G401 (cell line): ENCODE results near the gene IST1. TPM values are rescaled to one million over a fixed set of nuclear protein-coding genes. Genes with fewer than 3 reads are reported as not detected.
A peak's percentile ranks its signal among the peaks of the same experiment; 100 is the strongest.
"Not testable (repeated sequence)": the region's sequence is repeated elsewhere in the genome, so short reads cannot be mapped to it uniquely, and the experiment has no call there.

Source experiments
- DNase-seq: peaks from one replicate; pipeline ENCODE4 v3.0.0-alpha.2; 2015; ENCODE audit warnings: low spot score
- in situ Hi-C: cut with HindIII; loops from 2 replicates; pipeline ENCODE4 v1.10.0; 2016; ENCODE audit warnings: low sequenced_read_pairs, mixed read lengths
- total RNA-seq: library from RNA; depleted of rRNA; stranded (reverse); fragments of >200 nt; shearing (Covaris generic); gene quantifications from 2 replicates; pipeline ENCODE4 v1.2.3, GENCODE V29; 2014

The IST1 gene
- total RNA-seq, 1 experiment from 2014 or later = 187 TPM

DNA sequence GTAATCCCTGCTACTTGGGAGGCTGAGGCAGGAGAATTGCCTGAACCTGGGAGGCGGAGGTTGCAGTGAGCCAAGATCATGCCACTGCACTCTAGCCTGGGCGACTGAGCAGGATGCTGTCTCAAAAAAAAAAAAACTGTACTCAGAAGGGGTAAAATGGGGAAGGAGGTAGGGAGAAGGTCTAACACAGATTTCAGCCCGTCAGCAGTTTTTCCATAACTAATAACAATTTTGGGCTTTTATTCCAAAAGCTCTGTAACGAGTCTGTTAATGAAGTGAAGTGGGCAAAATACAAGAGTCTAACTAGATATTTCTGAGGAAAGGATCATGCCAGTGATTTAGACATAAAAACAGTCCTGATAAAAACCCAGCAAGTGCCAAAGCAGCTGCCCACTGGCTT, 22.1 kb upstream of the IST1 start:
- in situ Hi-C loops = loop anchor here (5.0 to 10.0 kb wide), 2 partner anchors 62 to 86 kb away; no protein-coding TSS in a partner anchor
- DNase-seq = no peak

DNA sequence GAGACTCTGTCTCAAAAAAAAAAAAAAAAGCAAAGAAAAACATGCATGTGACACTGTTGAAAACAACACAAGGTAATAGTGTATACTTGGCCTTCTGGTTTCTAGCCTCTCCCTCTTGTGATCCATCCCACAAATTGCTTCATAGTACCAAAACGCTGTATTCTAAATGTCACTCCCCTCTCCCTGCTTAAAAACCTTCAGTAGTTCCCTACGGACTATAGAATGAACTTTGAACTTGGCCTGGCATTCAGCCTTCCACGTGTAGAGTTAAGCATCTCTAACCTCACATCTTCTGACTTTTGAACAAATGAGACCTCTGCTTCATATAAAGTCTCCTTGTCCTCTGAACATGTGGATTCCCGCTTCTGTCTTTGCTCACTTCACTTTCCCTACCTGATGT, 16.4 kb upstream of the IST1 start:
- no peak for DNase-seq

DNA sequence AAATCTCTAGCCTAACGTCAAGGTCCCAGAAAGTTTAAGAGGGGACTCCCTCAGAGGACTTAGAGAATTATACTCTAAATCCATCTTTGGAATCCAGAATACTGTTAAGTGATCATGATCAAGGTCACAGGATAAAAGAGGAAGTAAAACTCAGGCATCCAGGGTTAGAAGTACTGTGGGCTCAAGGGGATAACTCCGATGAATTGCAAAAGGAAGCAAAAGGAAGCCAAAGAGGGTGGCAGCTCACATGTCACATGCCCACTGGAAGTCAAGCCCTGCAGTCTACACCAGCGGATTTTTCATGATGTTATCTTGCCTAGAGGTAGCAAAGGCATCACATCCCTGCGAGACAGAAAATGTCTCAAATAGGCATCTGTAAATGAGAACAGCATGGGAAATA, 15.2 kb upstream of the IST1 start:
- in situ Hi-C loops = no loop called here

More for the DNA sequence above, 16.4 kb upstream of the IST1 start:
- in situ Hi-C loops = loop anchor here (10.0 kb wide), 1 partner anchor 56 kb away; no protein-coding TSS in a partner anchor

DNA sequence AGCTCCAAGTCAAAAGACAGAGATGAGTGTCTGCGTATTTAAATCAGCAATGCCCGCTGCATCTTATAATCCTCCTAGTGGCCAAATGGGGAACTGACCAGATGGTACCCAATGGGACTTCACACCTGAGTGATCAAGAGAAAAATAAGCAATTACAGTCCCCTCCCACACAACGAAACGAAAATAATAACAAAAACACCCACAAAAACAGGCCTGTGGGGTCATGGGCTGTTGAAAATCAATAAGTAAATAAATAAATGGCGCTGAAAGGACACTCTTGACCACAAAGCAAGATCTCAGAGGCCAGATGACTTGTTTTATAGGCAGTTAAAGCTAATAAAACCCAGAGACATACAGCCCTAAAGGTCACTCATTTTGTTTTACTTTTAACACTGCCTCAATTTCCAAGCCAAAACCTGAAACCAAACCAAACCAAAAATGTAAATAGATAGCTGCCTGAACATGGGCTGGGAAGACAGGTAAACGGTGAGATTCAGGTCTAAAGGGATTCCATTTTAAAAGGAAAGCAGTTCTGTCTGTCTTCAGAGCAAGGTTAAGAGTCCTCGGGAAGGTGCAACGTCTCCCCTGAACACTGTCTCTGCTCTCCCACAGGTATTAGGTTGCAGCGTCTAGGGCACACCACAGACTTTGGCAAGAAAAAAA, 12.7 kb upstream of the IST1 start:
- in situ Hi-C loops = no loop called here
- peak; percentile 96 for DNase-seq

More for the DNA sequence above, 15.2 kb upstream of the IST1 start:
- DNase-seq = no peak

DNA sequence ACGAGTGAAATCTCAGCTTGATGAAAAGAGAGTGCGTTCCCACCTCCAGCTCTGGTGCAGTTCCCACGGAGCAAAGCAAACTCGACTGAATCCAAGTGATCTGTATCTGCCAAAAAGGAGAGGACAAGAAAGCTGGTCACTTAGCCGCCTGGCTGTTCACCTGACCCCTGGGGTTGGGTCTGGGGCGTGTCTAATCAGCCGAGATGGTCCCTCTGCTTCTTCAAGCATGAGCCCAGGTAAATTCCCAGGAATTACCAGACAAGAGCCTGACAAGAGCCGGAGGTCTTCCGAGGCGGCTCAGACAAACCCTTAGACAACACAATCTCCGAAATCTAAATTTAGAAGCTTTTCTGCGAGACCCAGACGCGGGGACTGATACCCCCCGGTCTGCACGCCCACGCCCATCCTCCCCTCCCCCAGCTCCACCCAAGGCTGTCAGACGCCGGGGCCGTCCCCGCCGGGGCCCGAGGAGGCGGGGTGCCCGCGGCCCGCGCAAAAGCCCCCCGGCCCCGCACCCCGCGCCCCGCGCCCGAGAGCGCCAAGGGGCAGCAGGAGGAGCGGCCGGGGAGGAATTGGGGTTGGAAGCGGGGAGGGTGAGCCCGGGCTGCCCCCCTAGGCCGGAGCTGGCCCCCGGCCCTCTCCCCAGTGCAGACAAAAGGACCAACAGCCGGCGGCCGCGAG, 12.0 kb upstream of the IST1 start:
- DNase-seq = peak; percentile 75
- in situ Hi-C loops = no loop called here

DNA sequence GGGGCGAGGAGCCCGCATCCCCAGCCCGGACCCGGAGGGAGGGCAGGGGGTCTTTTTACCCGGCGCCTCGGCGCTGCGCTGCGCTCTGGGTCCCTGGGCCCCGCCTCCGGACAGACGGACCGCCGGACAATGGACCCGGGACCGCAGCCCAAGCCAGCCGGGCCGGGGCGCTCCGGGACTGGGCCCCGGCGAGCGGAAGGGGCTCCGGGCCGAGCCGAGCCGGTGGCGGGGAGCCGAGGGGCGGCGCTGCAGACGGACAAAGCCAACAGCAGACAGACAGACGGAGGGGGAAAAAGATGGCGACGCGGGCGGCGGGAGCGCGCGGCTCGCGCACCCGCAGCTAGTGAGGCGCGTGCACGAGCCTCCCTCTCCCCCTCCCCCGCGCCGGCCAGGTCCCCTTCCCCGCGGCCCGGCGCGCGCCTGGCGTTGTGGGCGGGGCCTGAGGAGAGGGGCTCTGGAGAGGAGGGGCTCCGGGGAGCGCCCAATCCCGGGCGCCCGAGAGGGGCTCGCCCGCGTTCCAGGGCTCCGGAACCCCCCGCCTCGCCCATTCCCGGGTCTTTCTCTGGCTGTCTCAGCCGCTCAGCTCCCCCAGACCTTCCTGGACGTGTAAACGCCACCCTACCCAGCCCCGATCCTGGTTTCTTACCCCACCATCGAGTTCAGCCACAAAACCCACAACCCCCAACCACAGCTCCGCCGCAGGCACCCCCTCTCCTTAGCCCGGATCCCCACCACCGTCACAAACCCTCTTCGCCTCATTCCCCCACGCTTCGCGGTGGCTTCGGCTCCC, 11.3 kb upstream of the IST1 start, which contains the start of gene ZNF821:
ZNF821 (minus strand) TSS at position 334 of the 790 bp plus-strand sequence. CDS start 4,236 bp downstream, outside the sequence.
- in situ Hi-C loops = no loop called here
- DNase-seq = peak; percentile 84

DNA sequence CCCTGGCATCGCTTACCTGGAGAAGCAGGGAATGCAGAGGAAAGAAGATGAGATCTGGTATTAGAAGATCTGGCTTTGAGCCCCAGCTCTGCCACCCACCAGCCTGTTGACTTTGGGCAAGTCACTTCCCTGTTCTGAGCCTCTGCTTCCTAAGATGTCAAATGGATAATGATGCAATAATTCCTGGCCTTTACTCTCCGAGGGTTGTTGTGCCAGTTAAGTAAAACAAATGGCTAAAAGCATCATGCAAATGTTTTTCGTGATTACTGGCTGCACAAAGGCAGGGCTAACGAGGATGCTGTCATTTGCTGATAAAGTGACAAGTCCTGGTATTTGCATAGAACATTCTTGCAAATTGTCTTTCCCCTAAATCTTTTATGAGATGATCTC, 10.1 kb upstream of the IST1 start:
- in situ Hi-C loops = no loop called here
- DNase-seq = no peak

DNA sequence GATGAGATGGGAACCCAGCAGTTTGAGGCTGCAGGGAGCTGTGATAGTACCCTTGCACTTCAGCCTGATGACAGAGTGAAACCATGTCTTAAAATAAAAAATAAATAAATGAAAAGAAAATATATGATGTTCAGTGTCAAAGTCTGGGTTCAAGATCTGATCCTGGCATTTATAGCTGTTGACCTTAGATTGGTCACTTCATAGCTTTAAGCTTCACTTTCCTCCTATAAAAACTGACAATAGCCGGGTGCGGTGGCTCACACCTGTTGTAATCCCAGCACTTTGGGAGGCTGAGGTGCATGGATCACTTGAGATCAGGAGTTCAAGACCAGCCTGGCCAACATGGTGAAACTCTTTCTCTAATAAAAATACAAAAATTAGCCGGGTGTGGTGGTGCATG, 6.2 kb upstream of the IST1 start:
- in situ Hi-C loops = no loop called here
- no peak for DNase-seq

DNA sequence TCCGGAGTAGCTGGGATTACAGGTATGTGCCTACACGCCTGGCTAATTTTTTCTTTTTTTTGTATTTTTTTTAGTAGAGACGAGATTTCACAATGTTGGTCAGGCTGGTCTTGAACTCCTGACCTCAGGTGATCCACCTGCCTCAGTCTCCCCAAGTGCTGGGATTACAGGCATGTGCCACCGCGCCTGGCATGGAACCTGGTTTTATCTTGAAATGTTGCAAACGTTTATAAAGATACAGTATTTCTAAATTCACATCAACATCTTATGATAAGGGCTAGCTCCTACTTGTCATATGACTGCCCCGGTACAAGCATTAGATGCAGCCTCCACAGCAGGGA, 1.5 kb upstream of the IST1 start:
- DNase-seq = no peak
- in situ Hi-C loops = no loop called here

DNA sequence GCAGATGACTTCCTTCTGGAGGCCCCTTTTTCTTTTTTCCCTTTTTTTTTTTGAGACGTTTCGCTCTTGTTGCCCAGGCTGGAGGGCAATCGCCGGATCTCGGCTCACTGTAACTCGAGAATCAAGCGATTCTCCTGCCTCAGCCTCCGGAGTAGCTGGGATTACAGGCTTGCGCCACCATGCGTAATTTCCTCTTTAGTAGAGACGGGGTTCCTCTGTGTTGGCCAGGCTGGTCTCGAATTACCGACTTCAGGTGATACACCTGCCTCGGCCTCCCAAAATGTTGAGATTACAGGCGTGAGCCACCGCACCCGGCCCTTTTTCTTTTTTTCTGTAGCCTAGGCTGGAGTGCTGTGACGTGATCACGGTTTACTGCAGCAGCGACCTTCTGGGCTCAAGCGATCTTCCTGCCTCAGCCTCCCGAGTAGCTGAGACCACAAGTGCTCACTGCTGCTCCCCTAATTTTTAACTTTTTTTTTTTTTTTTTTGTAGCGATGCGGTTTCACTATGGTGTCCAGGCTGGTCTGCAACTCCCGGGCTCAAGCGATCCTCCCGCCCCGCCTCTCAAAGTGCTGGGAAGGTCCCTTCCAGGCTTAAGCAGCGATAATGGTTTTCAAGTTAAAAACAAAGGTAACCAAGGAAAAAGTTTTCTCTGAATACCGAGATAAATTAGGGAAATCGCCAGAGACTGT, 956 bp upstream of the IST1 start:
- peak; percentile 78 for DNase-seq
- in situ Hi-C loops = no loop called here

DNA sequence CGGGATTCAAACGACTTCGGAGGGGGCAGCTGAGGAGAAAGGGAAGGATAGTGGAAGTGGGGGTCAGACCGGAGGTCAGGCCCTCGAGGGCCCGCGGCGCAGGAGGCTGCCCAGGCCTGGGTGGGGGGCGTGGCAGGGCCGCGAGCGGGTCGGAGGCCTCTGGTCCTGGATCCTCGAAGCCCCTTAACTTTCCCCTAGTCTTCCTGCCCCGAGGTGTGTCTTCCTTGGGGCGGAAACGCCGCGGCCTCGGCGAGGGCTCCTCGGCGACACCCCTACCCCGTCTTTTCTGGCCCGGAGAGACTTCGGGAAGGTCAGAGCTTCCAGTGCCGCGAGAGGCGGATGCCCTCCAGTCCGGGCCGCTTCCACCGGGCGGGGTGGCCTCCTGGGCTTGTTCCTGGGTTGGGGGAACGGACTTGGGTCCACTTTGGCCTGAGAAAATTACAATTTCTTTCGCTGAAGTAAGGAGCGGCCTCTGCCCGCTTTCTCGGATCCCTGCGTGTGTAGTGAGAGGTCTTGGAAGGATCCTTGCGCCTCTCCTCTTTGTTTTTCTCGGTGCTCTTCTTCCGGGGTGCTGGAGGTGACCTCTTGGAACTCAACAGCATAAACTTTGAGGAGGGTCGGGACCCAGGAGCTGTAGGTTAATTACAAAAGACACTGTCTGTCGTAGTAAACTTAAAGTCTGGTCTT, 491 bp downstream of the IST1 start:
- no peak for DNase-seq
- in situ Hi-C loops = no loop called here

DNA sequence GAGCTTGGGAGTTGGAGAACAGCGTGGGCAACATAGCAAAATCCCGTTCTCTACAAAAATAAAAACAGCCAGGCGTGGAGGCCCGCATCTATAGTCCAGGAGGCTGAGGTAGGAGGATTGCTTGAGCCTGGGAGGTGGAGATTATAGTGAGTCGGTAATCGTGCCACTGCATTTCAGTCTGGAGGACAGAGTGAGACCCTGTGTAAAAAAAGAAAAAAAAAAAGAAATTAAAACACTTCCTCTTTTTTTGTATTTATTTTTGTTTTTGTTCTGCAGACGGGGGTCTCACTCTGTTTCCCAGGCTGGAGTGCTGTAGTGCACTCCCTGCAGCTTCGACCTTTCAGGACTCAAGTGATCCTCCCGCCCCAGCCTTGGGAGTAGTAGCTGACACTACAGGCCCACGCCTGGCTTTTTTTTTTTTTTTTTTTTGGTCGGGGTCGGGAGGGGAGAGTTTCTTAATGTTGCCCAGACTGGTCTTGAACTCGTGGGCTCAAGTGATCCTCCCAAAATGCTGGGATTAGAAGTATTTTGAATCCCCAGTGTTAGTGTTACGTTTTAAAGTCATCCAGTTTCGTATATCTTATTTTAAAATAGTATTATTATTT, 1.5 kb downstream of the IST1 start:
- DNase-seq = no peak
- in situ Hi-C loops = no loop called here

DNA sequence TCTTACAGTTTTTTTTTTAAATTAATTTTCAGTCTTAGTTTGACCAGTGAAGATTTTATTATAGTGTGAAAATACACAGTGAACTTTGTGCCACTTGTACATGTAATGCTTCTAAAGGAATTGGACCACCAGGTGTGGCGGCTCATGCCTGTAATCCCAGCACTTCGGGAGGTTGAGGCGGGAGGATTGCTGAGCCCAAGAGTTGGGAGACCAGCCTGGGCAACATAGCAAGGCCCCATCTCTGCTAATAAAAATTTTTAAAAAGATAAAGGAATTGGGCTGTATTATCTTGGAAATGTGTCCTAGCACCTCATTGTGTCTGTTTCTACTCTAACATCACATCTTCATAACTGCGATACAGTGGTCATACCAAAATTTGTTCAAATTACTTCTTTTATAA, 3.8 kb downstream of the IST1 start:
- in situ Hi-C loops = no loop called here
- DNase-seq = no peak

DNA sequence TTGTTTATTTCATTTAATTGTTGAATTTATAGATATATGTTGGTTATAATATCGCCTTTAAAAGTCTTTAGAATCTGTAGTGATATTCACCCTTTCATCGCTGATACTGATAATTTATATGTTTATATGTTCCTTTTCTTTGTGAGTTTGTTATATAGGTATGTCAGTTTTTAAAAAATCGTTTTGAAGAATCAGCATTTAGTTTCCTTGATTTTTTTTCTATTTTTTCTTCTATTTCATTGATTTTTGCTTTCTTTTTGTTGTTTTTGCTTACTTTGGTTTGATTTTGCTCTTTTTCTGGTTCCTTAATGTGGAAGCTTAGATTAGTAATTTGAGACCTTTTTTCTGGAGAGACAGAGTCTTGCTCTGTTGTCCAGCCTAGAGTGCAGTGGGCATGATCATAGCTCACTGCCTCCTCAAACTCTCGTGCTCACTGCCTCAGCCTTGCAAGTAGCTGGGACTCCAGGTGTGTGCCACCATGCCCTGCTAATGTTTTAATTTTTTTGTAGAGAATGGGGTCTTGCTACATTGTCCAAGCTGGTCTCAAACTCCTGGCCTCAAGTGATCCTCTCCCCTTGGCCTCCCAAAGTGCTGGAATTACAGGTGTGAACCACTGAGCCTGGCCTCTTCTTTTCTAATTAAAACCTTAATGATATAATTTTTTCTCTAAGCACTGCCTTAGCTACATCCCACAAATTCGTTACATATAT, 7.5 kb downstream of the IST1 start:
- no peak for DNase-seq
- in situ Hi-C loops = no loop called here

DNA sequence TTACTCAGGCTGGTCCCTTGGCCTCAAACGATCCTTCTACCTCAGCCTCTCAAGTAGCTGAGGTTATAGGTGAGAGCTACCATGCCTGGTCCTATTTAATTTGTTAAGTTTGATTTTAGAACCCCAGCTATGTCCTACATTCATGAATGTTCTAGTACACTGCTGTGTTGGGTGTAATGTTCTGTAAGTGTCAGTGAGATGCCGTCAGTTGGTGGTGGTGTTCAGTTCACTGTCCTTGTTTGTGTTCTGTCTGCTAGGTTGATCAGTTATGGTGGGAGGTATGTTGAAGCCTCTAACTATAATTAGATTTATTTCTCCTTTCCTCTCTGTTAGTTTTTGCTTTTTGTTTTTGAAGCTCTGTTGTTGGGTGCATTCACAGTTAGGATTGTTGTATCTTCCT, 8.3 kb downstream of the IST1 start:
- in situ Hi-C loops = no loop called here
- no peak for DNase-seq

DNA sequence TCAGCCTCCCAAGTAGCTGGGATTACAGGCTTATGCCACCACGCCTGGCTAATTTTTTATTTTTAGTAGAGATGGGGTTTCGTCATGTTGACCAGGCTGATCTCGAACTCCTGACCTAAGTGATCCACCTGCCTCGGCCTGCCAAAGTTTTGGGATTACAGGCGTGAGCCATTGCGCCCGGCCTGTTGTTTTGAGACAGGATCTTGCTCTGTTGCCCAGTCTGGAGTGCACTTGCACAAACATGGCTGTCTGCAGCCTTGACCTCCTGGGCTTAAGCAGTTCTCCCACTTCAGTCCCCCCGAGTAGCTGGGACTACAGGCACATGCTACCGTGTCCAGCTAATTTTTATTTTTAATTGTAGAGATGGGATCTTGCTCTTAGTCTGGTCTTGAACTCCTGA, 8.9 kb downstream of the IST1 start:
- no peak for DNase-seq
- in situ Hi-C loops = no loop called here

DNA sequence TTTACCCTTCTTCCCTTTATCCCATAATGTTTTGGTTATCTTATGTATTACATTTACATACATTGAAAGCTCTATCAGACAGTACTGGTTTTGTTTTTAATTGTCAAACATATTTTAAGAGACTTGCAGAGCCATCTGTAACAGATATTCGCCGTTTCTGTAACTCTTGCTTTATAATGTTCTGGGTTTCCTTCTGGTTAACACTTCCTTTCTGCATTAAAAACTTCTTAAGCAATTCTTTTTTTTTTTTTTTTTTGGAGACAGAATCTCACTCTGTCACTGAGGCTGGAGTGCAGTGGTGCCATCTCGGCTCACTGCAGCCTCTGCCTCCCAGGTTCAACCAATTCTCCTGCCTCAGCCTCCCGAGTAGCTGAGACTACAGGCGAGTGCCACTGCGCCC, 10.4 kb downstream of the IST1 start:
- in situ Hi-C loops, DNase-seq: not testable (repeated sequence)

DNA sequence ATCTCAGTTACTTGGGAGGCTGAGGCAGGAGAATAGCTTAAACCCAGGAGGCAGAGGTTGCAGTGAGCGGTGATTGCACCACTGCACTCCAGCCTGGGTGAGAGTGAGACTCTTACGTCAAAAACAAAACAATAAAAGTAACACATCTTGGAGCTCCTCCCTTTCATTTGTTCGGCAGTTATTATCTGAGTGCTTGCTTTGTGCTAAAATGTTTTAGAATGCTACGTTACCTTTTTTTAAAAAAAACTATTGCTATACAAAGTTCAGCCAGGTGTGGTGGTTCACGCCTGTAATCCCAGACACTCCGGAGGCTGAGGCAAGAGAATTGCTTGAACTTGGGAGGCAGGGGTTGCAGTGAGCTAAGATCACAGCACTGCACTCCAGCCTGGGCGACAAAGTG, 15.8 kb downstream of the IST1 start:
- in situ Hi-C loops = no loop called here
- DNase-seq = no peak
